Measurements from ENCODE around the gene SLC25A38. TPM values are rescaled to one million over a fixed set of nuclear protein-coding genes. Genes with fewer than 3 reads are reported as not detected.
"Not testable (repeated sequence)": the region's sequence is repeated elsewhere in the genome, so short reads cannot be mapped to it uniquely, and the experiment has no call there.

The SLC25A38 gene
- total RNA-seq, 1 donor from 2014 or later: 21.2 TPM

GRCh38 chr3:39412668-39413260 lies 29.6 kb downstream of the SLC25A38 start:
- Mint-ChIP-seq H3K4me1 (ENCODE audit: unreplicated experiment) (peaks cover 16% of the 10 kb centered on the region), H3K27me3 (ENCODE audit: unreplicated experiment) (peaks cover 1% of the 10 kb centered on the region), H3K36me3 (ENCODE audit: low read depth, unreplicated experiment) (peaks cover 48% of the 10 kb centered on the region), H3K4me3 (ENCODE audit: unreplicated experiment) (no peak overlapping the region), H3K9me3 (ENCODE audit: unreplicated experiment) (no peaks in the 10 kb centered on the region), H3K27ac (ENCODE audit: unreplicated experiment) (no peak overlapping the region)
- DNase-seq (ENCODE audit: low spot score): no peak
- TF ChIP-seq CTCF (IDR thresholded peaks at IDR 0.05; ENCODE audit: unreplicated experiment): no peak

- H3K27ac Mint-ChIP-seq (ENCODE audit: unreplicated experiment): no peak overlapping the region
- H3K4me1 Mint-ChIP-seq (ENCODE audit: unreplicated experiment): peaks cover 11% of the 10 kb centered on the region
- no peaks in the 10 kb centered on the region for H3K27me3 Mint-ChIP-seq (ENCODE audit: unreplicated experiment)
- no peaks in the 10 kb centered on the region for H3K9me3 Mint-ChIP-seq (ENCODE audit: unreplicated experiment)
- H3K36me3 Mint-ChIP-seq (ENCODE audit: low read depth, unreplicated experiment): peaks cover 43% of the 10 kb centered on the region
- TF ChIP-seq CTCF (IDR thresholded peaks at IDR 0.05; ENCODE audit: unreplicated experiment): no peak
- no peak overlapping the region for H3K4me3 Mint-ChIP-seq (ENCODE audit: unreplicated experiment)
- DNase-seq (ENCODE audit: low spot score): no peak
Measured at GRCh38 chr3:39413691-39414420, 30.7 kb downstream of the SLC25A38 start.

- no peak for TF ChIP-seq CTCF (IDR thresholded peaks at IDR 0.05; ENCODE audit: unreplicated experiment)
- DNase-seq (ENCODE audit: low spot score): no peak
- Mint-ChIP-seq H3K36me3 (ENCODE audit: low read depth, unreplicated experiment) (peaks cover 41% of the 10 kb centered on the region), H3K4me1 (ENCODE audit: unreplicated experiment) (peaks cover 10% of the 10 kb centered on the region), H3K4me3 (ENCODE audit: unreplicated experiment) (no peak overlapping the region), H3K9me3 (ENCODE audit: unreplicated experiment) (no peaks in the 10 kb centered on the region), H3K27me3 (ENCODE audit: unreplicated experiment) (no peaks in the 10 kb centered on the region), H3K27ac (ENCODE audit: unreplicated experiment) (peak overlapping the region; percentile 3)
Measured at GRCh38 chr3:39414421-39414907, 31.3 kb downstream of the SLC25A38 start.

GRCh38 chr3:39415302-39415701 lies 32.1 kb downstream of the SLC25A38 start:
- not testable (repeated sequence) for H3K9me3 Mint-ChIP-seq (ENCODE audit: unreplicated experiment); H3K27me3 Mint-ChIP-seq (ENCODE audit: unreplicated experiment); H3K4me3 Mint-ChIP-seq (ENCODE audit: unreplicated experiment); H3K4me1 Mint-ChIP-seq (ENCODE audit: unreplicated experiment); DNase-seq (ENCODE audit: low spot score); H3K27ac Mint-ChIP-seq (ENCODE audit: unreplicated experiment)
- peaks cover 35% of the 10 kb centered on the region for H3K36me3 Mint-ChIP-seq (ENCODE audit: low read depth, unreplicated experiment)

GRCh38 chr3:39415983-39416382 lies 32.8 kb downstream of the SLC25A38 start:
- DNase-seq (ENCODE audit: low spot score): no peak
- Mint-ChIP-seq H3K36me3 (ENCODE audit: low read depth, unreplicated experiment) (peaks cover 32% of the 10 kb centered on the region), H3K27me3 (ENCODE audit: unreplicated experiment) (no peaks in the 10 kb centered on the region), H3K27ac (ENCODE audit: unreplicated experiment) (no peak overlapping the region), H3K9me3 (ENCODE audit: unreplicated experiment) (no peaks in the 10 kb centered on the region), H3K4me1 (ENCODE audit: unreplicated experiment) (peaks cover 6% of the 10 kb centered on the region), H3K4me3 (ENCODE audit: unreplicated experiment) (no peak overlapping the region)
- no peak for TF ChIP-seq CTCF (IDR thresholded peaks at IDR 0.05; ENCODE audit: unreplicated experiment)

- H3K27ac Mint-ChIP-seq (ENCODE audit: unreplicated experiment); H3K4me1 Mint-ChIP-seq (ENCODE audit: unreplicated experiment); H3K4me3 Mint-ChIP-seq (ENCODE audit: unreplicated experiment); H3K27me3 Mint-ChIP-seq (ENCODE audit: unreplicated experiment); DNase-seq (ENCODE audit: low spot score); H3K9me3 Mint-ChIP-seq (ENCODE audit: unreplicated experiment): not testable (repeated sequence)
- peaks cover 23% of the 10 kb centered on the region for H3K36me3 Mint-ChIP-seq (ENCODE audit: low read depth, unreplicated experiment)
Measured at GRCh38 chr3:39416998-39417397, 33.8 kb downstream of the SLC25A38 start.

- H3K27me3 Mint-ChIP-seq (ENCODE audit: unreplicated experiment); H3K27ac Mint-ChIP-seq (ENCODE audit: unreplicated experiment); DNase-seq (ENCODE audit: low spot score); H3K36me3 Mint-ChIP-seq (ENCODE audit: low read depth, unreplicated experiment); H3K4me3 Mint-ChIP-seq (ENCODE audit: unreplicated experiment); H3K9me3 Mint-ChIP-seq (ENCODE audit: unreplicated experiment); H3K4me1 Mint-ChIP-seq (ENCODE audit: unreplicated experiment): not testable (repeated sequence)
Measured at GRCh38 chr3:39418556-39419225, 35.5 kb downstream of the SLC25A38 start.
